HCT116 (cell line): Measurements from ENCODE around the gene INTS1. TPM values are rescaled to one million over a fixed set of nuclear protein-coding genes. Genes with fewer than 3 reads are reported as not detected.

Experiments
- ATAC-seq: fragments of 200-7000 bp; cut with Tn5 transposase; 2 replicates; pipeline ENCODE4 v1.9.1; 2020; ENCODE audit warnings: mild to moderate bottlenecking, moderate library complexity
- BruUV-seq: library from RNA; stranded (reverse); fragments of 400-500 nt; replicated peaks from 2 replicates; lab custom pipeline; 2021; lab: Mats Ljungman, UMichigan
- CTCF ChIA-PET: fragments of 300-600 bp; sonication (Branson Sonifier 250); formaldehyde crosslinking; loops from one replicate; lab custom pipeline; 2021; ENCODE audit warnings: antibody characterized with exemption; lab: Charles Lee
- POLR2A ChIA-PET: fragments of 300-600, 350-600 bp; sonication (Branson Sonifier 250); formaldehyde crosslinking; loops from one replicate; lab custom pipeline; 2021; ENCODE audit warnings: antibody characterized with exemption; lab: Charles Lee
- RAD21 ChIA-PET, 2 experiments: fragments of 300-600 bp; sonication (Branson Sonifier 250); formaldehyde crosslinking; loops; one replicate each; lab custom pipeline; 2023; ENCODE audit warnings: low total read pairs in 2 of 2; ENCODE audit not compliant: uncharacterized antibody in 2 of 2, unreplicated experiment in 2 of 2, low non-redundant PET in 1 of 2; lab: Charles Lee
- DNase-seq: peaks from one replicate; pipeline ENCODE4 v3.0.0-alpha.2; 2010; ENCODE audit warnings: low read depth, low spot score
- H2AFZ ChIP-seq: fragments of 200-600 bp; shearing (Covaris generic), sonication (generic); 2 replicates; pipeline ENCODE4 v1.6.1; 2017; ENCODE audit warnings: low read depth, mixed run types, mixed read lengths, antibody characterized with exemption, low read length; ENCODE audit not compliant: poor library complexity, severe bottlenecking
- H3K27ac ChIP-seq: 2 replicates; pipeline ENCODE4 v1.5.1; 2012; ENCODE audit warnings: low read depth, low read length
- H3K27me3 ChIP-seq: fragments of 200-600 bp; sonication (generic); 2 replicates; pipeline ENCODE4 v1.6.1; 2016; ENCODE audit warnings: mixed run types, low read length, mixed read lengths; ENCODE audit not compliant: insufficient read depth
- H3K36me3 ChIP-seq, 2 experiments: fragments of 200-500 bp in 1 of 2; fragments of 200-600 bp in 1 of 2; sonication (Bioruptor generic) in 1 of 2; sonication (generic) in 1 of 2; 2 replicates each; pipeline versions ENCODE4 v1.5.1 to v1.6.1; 2014 to 2016; ENCODE audit warnings: low read length in 2 of 2, inconsistent platforms in 1 of 2, mixed read lengths in 1 of 2, mixed run types in 1 of 2; ENCODE audit not compliant: insufficient read depth in 2 of 2, control insufficient read depth in 1 of 2
- H3K4me1 ChIP-seq, 2 experiments: fragments of 200-600 bp in 1 of 2; sonication (generic) in 1 of 2; 2 replicates each; pipeline versions ENCODE4 v1.5.1 to v1.6.1; 2012 to 2017; ENCODE audit warnings: low read length in 2 of 2, inconsistent platforms in 1 of 2, mild to moderate bottlenecking in 1 of 2, mixed read lengths in 1 of 2, mixed run types in 1 of 2, moderate library complexity in 1 of 2; ENCODE audit not compliant: insufficient read depth in 2 of 2, control insufficient read depth in 1 of 2
- H3K4me2 ChIP-seq: fragments of 200-600 bp; sonication (generic); 2 replicates; pipeline ENCODE4 v1.6.1; 2017; ENCODE audit warnings: mixed run types, low read length, mixed read lengths
- H3K4me3 ChIP-seq, 2 experiments: fragments of 200-600 bp in 1 of 2; sonication (generic) in 1 of 2; replicated peaks in 1 of 2; 2 replicates each; pipeline ENCODE4 v1.5.1; 2011 to 2016; ENCODE audit warnings: low read length in 2 of 2, control low read depth in 1 of 2, low read depth in 1 of 2, mild to moderate bottlenecking in 1 of 2, mixed read lengths in 1 of 2, mixed run types in 1 of 2
- H3K79me2 ChIP-seq: fragments of 200-600 bp; sonication (generic); 2 replicates; pipeline ENCODE4 v1.6.1; 2017; ENCODE audit warnings: mild to moderate bottlenecking, mixed run types, low read length, moderate library complexity, mixed read lengths; ENCODE audit not compliant: insufficient read depth
- H3K9ac ChIP-seq: fragments of 200-600 bp; sonication (generic); 2 replicates; pipeline ENCODE4 v1.6.1; 2016; ENCODE audit warnings: low read length, mixed read lengths
- H3K9me2 ChIP-seq: fragments of 200-600 bp; sonication (generic), shearing (Covaris generic); 2 replicates; pipeline ENCODE4 v1.6.1; 2017; ENCODE audit warnings: mixed run types, mild to moderate bottlenecking, moderate library complexity; ENCODE audit not compliant: insufficient read depth
- H3K9me3 ChIP-seq, 2 experiments: fragments of 200-500 bp in 1 of 2; fragments of 200-600 bp in 1 of 2; sonication (Bioruptor generic) in 1 of 2; sonication (generic) in 1 of 2; 2 replicates each; pipeline ENCODE4 v1.6.1; 2014 to 2017; ENCODE audit warnings: low read length in 2 of 2, mixed read lengths in 2 of 2, inconsistent platforms in 1 of 2, low read depth in 1 of 2, mild to moderate bottlenecking in 1 of 2, mixed run types in 1 of 2, moderate library complexity in 1 of 2; ENCODE audit not compliant: control insufficient read depth in 1 of 2, insufficient read depth in 1 of 2
- H4K20me1 ChIP-seq: fragments of 200-600 bp; sonication (generic), shearing (Covaris generic); 2 replicates; pipeline ENCODE4 v1.6.1; 2017; ENCODE audit warnings: mixed run types, mild to moderate bottlenecking, moderate library complexity; ENCODE audit not compliant: insufficient read depth
- CBX3 ChIP-seq: IDR thresholded peaks from 2 replicates; pipeline ENCODE4 v1.6.1; 2012; ENCODE audit warnings: low read depth
- CEBPB ChIP-seq: IDR thresholded peaks from 2 replicates; pipeline ENCODE4 v1.6.1; 2012; ENCODE audit warnings: low read depth
- EGR1 ChIP-seq: IDR thresholded peaks from 2 replicates; pipeline ENCODE4 v1.6.1; 2012; ENCODE audit warnings: low read depth
- ELF1 ChIP-seq: IDR thresholded peaks from 2 replicates; pipeline ENCODE4 v1.6.1; 2012; ENCODE audit warnings: low read depth, borderline replicate concordance
- EZH2 ChIP-seq: fragments of 200-600 bp; sonication (generic); IDR thresholded peaks from 2 replicates; pipeline ENCODE4 v1.6.1; 2017; ENCODE audit warnings: antibody characterized with exemption, mixed run types
- RAD21 ChIP-seq: IDR thresholded peaks from 2 replicates; pipeline ENCODE4 v1.6.1; 2012; ENCODE audit warnings: low read depth, mild to moderate bottlenecking
- SIN3A ChIP-seq: IDR thresholded peaks from 2 replicates; pipeline ENCODE4 v1.6.1; 2012; ENCODE audit warnings: low read depth
- SP1 ChIP-seq: IDR thresholded peaks from 2 replicates; pipeline ENCODE4 v1.6.1; 2012; ENCODE audit warnings: low read depth
- ZBTB33 ChIP-seq: IDR thresholded peaks from 2 replicates; pipeline ENCODE4 v1.6.1; 2011; ENCODE audit warnings: mild to moderate bottlenecking, low read length, moderate library complexity; ENCODE audit not compliant: insufficient replicate concordance; ENCODE audit errors: extremely low read depth
- ZFX ChIP-seq: fragments of 450-650 bp; IDR thresholded peaks from 2 replicates; pipeline ENCODE4 v1.6.1; 2017
- intact Hi-C: fragments of 100-400 bp; cut with micrococcal nuclease; formaldehyde crosslinking; loops from 2 replicates; pipeline ENCODE4 v1.10.0; 2022
- total RNA-seq: library from RNA; stranded (reverse); gene quantifications from one replicate; pipeline ENCODE4 v1.2.1, GENCODE V29; 2021; ENCODE audit not compliant: unreplicated experiment
- TF ChIP-seq, protein P1 (sequence below): IDR thresholded peaks from 2 replicates; pipeline ENCODE4 v1.6.1; 2012

The INTS1 gene
- total RNA-seq, 1 experiment from 2014 or later: 167 TPM

DNA sequence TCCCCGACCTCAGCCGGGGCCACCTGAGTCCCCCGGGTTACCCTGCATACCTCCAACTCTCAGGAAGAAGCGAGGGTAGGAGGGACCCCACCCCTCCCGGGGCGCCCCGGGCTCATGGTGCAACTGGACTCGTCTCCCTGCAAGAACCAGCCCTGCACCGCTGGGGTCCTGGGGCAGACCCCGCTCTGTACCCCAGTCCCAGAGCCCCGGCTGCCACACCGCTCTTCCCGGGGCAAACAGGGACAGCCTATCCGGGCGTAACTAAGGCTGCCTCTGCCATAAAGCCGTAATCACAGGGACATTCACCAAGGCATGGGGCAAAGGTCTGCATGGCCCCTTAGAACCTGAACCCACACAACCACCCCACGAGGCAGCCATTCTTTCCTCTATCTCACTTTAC is 19.7 kb upstream of the INTS1 start:
- Histone ChIP-seq H2AFZ (no peak overlapping the region), H3K79me2 (no peaks in the 10 kb centered on the region), H3K9me3 (peaks cover 2% of the 10 kb centered on the region in 2 experiments; a peak in 1 of 4 replicates), H3K27me3 (no peaks in the 10 kb centered on the region), H3K9me2 (no peaks in the 10 kb centered on the region), H3K9ac (no peak overlapping the region), H3K4me1 (peaks cover 23 to 41% of the 10 kb centered on the region in 2 experiments), H3K4me2 (no peak overlapping the region), H3K27ac (no peak overlapping the region), H3K36me3 (no peaks in the 10 kb centered on the region), H3K4me3 (no peak overlapping the region), H4K20me1 (no peaks in the 10 kb centered on the region)
- POLR2A ChIA-PET: no interaction called here
- BruUV-seq: no TSS peak
- no peak for DNase-seq
- RAD21 ChIA-PET: no interaction called here
- CTCF ChIA-PET: no interaction called here
- ATAC-seq: no peak
- TF ChIP-seq ZFX (no peak), CEBPB (no peak), SP1 (no peak)
- intact Hi-C loops: no loop called here

- no TSS peak for BruUV-seq
- H3K27me3 ChIP-seq: no peaks in the 10 kb centered on the region
- H3K36me3 ChIP-seq: no peaks in the 10 kb centered on the region
- no peak overlapping the region for H2AFZ ChIP-seq
- peaks cover 23 to 41% of the 10 kb centered on the region in 2 experiments for H3K4me1 ChIP-seq
- intact Hi-C loops: no loop called here
- H3K27ac ChIP-seq: no peak overlapping the region
- H4K20me1 ChIP-seq: no peaks in the 10 kb centered on the region
- no peak overlapping the region for H3K9ac ChIP-seq
- ChIA-PET CTCF (no interaction called here), RAD21 (no interaction called here), POLR2A (no interaction called here)
- no peak for ATAC-seq
- no peaks in the 10 kb centered on the region for H3K79me2 ChIP-seq
- no peak overlapping the region for H3K4me3 ChIP-seq
- TF ChIP-seq SP1 (no peak), EGR1 (no peak), ELF1 (no peak), ZFX (no peak), EZH2 (no peak), RAD21 (no peak), SIN3A (no peak), ZBTB33 (no peak), CBX3 (no peak)
- TF ChIP-seq, protein P1, sequence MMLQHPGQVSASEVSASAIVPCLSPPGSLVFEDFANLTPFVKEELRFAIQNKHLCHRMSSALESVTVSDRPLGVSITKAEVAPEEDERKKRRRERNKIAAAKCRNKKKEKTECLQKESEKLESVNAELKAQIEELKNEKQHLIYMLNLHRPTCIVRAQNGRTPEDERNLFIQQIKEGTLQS: no peak
- H3K4me2 ChIP-seq: no peak overlapping the region
- no peaks in the 10 kb centered on the region for H3K9me2 ChIP-seq
- H3K9me3 ChIP-seq: peaks cover 3% of the 10 kb centered on the region in 2 experiments; a peak in 1 of 4 replicates
- DNase-seq: no peak
Measured at GRCh38 chr7:1523208-1523607, 19.0 kb upstream of the INTS1 start.
